Measurements from ENCODE around the gene SPRR4.
A peak's percentile ranks its signal among the peaks of the same experiment; 100 is the strongest.
"Not testable (repeated sequence)": the region's sequence is repeated elsewhere in the genome, so short reads cannot be mapped to it uniquely, and the experiment has no call there.

Gene SPRR4

GRCh38 chr1:152967201-152967600 lies 3.2 kb upstream of the SPRR4 start:
- DNase-seq = peak in 1 of 3 experiments; percentile 39

- no peak for DNase-seq
Measured at GRCh38 chr1:152968248-152968647, 2.2 kb upstream of the SPRR4 start.

GRCh38 chr1:152969036-152969435 lies 1.4 kb upstream of the SPRR4 start:
- no peak for DNase-seq

GRCh38 chr1:152972196-152972886 lies 1.9 kb downstream of the SPRR4 start:
- DNase-seq = no peak

GRCh38 chr1:152976688-152977087 lies 6.2 kb downstream of the SPRR4 start:
- DNase-seq = no peak

- DNase-seq = no peak
Measured at GRCh38 chr1:152977614-152978013, 7.2 kb downstream of the SPRR4 start.

- no peak for DNase-seq
Measured at GRCh38 chr1:152980676-152981075, 10.2 kb downstream of the SPRR4 start.

GRCh38 chr1:152981146-152981871 lies 10.9 kb downstream of the SPRR4 start:
- DNase-seq = no peak

GRCh38 chr1:152982076-152982475 lies 11.6 kb downstream of the SPRR4 start:
- no peak for DNase-seq

GRCh38 chr1:152983234-152983633 lies 12.8 kb downstream of the SPRR4 start:
- DNase-seq = no peak

- peak in 1 of 3 experiments; percentile 20 for DNase-seq
Measured at GRCh38 chr1:152983743-152984142, 13.3 kb downstream of the SPRR4 start, which contains the start of gene SPRR1A. TSS of gene SPRR1A (plus strand) at chr1:152984081. CDS start at chr1:152985231, 1,150 bp downstream.

GRCh38 chr1:152986578-152986977 lies 16.1 kb downstream of the SPRR4 start:
- no peak for DNase-seq

- no peak for DNase-seq
Measured at GRCh38 chr1:152993186-152993585, 22.7 kb downstream of the SPRR4 start.

- DNase-seq = no peak
Measured at GRCh38 chr1:152995842-152996241, 25.4 kb downstream of the SPRR4 start.

- no peak for DNase-seq
Measured at GRCh38 chr1:152996633-152997400, 26.4 kb downstream of the SPRR4 start.

GRCh38 chr1:152997901-152998300 lies 27.5 kb downstream of the SPRR4 start:
- no peak for DNase-seq

- no peak for DNase-seq
Measured at GRCh38 chr1:152998476-152998875, 28.0 kb downstream of the SPRR4 start.

GRCh38 chr1:152999818-153000217 lies 29.4 kb downstream of the SPRR4 start:
- no peak for DNase-seq

GRCh38 chr1:153000294-153000693 lies 29.8 kb downstream of the SPRR4 start:
- DNase-seq = no peak

- DNase-seq = no peak
Measured at GRCh38 chr1:153001382-153001781, 30.9 kb downstream of the SPRR4 start, which contains the start of gene SPRR3. TSS of gene SPRR3 (plus strand) at chr1:153001749. CDS start at chr1:153003021, 1,272 bp downstream.

- DNase-seq = not testable (repeated sequence)
Measured at GRCh38 chr1:153011235-153011758, 40.8 kb downstream of the SPRR4 start.

- DNase-seq = not testable (repeated sequence)
Measured at GRCh38 chr1:153021829-153022228, 51.4 kb downstream of the SPRR4 start.

Data from NCI-H1417 (cell line).